H1 (cell line): ENCODE measurements around the gene MPEG1. TPM values are rescaled to one million over a fixed set of nuclear protein-coding genes. Genes with fewer than 3 reads are reported as not detected.

Experiments used
- CTCF ChIA-PET: fragments of 300-600 bp; sonication (Branson Sonifier 250); formaldehyde crosslinking; loops from one replicate; lab custom pipeline; 2021; ENCODE audit not compliant: partially characterized antibody; lab: Charles Lee
- POLR2A ChIA-PET: fragments of 300-600 bp; sonication (Branson Sonifier 250); formaldehyde crosslinking; loops from one replicate; lab custom pipeline; 2021; ENCODE audit warnings: inconsistent platforms; ENCODE audit not compliant: partially characterized antibody; lab: Charles Lee
- DNase-seq, 2 experiments: peaks; one replicate each; pipeline versions ENCODE4 v3.0.0 to v3.0.0-alpha.2; 2010 to 2022; ENCODE audit warnings: low spot score in 2 of 2, low read depth in 1 of 2, mixed read lengths in 1 of 2
- FAIRE-seq: peaks from 2 replicates; lab custom pipeline; 2011; peaks lifted over from hg19 to GRCh38; lab: Jason Lieb, UNC
- H2AFZ ChIP-seq: 2 replicates; pipeline ENCODE4 v1.8.1; 2012; ENCODE audit warnings: low read length, inconsistent platforms
- H2AK5ac ChIP-seq: 2 replicates; pipeline ENCODE4 v1.6.1; 2013; ENCODE audit warnings: low read depth, low read length
- H2BK120ac ChIP-seq: replicated peaks from 2 replicates; pipeline ENCODE3; 2013; ENCODE audit warnings: low read depth, low read length, inconsistent platforms
- H2BK12ac ChIP-seq: 2 replicates; pipeline ENCODE4 v1.6.1; 2013; ENCODE audit warnings: low read depth, low read length
- H2BK15ac ChIP-seq: 2 replicates; pipeline ENCODE4 v1.6.1; 2013; ENCODE audit warnings: low read length
- H2BK20ac ChIP-seq: 2 replicates; pipeline ENCODE4 v1.6.1; 2013; ENCODE audit warnings: low read length
- H2BK5ac ChIP-seq: 2 replicates; pipeline ENCODE4 v1.6.1; 2013; ENCODE audit warnings: low read depth, low read length
- H3K14ac ChIP-seq: 2 replicates; pipeline ENCODE4 v1.6.1; 2013; ENCODE audit warnings: inconsistent platforms; ENCODE audit not compliant: insufficient read length
- H3K18ac ChIP-seq: 2 replicates; pipeline ENCODE4 v1.6.1; 2013; ENCODE audit warnings: low read length; ENCODE audit errors: extremely low read depth
- H3K23ac ChIP-seq: 2 replicates; pipeline ENCODE4 v1.6.1; 2013; ENCODE audit warnings: inconsistent platforms; ENCODE audit not compliant: insufficient read length
- H3K23me2 ChIP-seq: 2 replicates; pipeline ENCODE4 v1.6.1; 2013; ENCODE audit warnings: low read depth, low read length
- H3K27ac ChIP-seq: 2 replicates; pipeline ENCODE4 v1.6.1; 2011; ENCODE audit warnings: low read depth, low read length, inconsistent platforms
- H3K27me3 ChIP-seq, 4 experiments: replicated peaks in 1 of 4; 1 replicate in 1 of 4; 2 replicates in 3 of 4; pipeline versions ENCODE4 v1.6.1 to v1.8.1; 2011 to 2013; ENCODE audit warnings: low read length in 3 of 4, mild to moderate bottlenecking in 3 of 4, inconsistent platforms in 2 of 4, mixed read lengths in 2 of 4, moderate library complexity in 1 of 4; ENCODE audit not compliant: control insufficient read depth in 3 of 4, insufficient read depth in 3 of 4; ENCODE audit errors: extremely low read depth in 1 of 4
- H3K36me3 ChIP-seq, 4 experiments: 2 replicates each; pipeline versions ENCODE4 v1.6.1 to v1.8.1; 2011 to 2013; ENCODE audit warnings: mild to moderate bottlenecking in 4 of 4, low read length in 3 of 4, moderate library complexity in 2 of 4, control low read depth in 1 of 4, inconsistent platforms in 1 of 4; ENCODE audit not compliant: insufficient read depth in 4 of 4, control insufficient read depth in 2 of 4
- H3K4ac ChIP-seq: replicated peaks from 2 replicates; pipeline ENCODE3; 2013; ENCODE audit warnings: low read length, low read depth, mixed read lengths, inconsistent platforms; ENCODE audit not compliant: insufficient read length
- H3K4me1 ChIP-seq, 4 experiments: replicated peaks in 1 of 4; 1 replicate in 1 of 4; 2 replicates in 3 of 4; pipeline versions ENCODE4 v1.6.1 to v1.8.1; 2011 to 2013; ENCODE audit warnings: low read length in 3 of 4, inconsistent platforms in 2 of 4, mixed read lengths in 1 of 4; ENCODE audit not compliant: insufficient read depth in 4 of 4, control insufficient read depth in 3 of 4
- H3K4me2 ChIP-seq, 2 experiments: 2 replicates each; pipeline versions ENCODE4 v1.6.1 to v1.8.1; 2011 to 2013; ENCODE audit warnings: low read depth in 2 of 2, low read length in 2 of 2, control low read depth in 1 of 2, inconsistent platforms in 1 of 2, mild to moderate bottlenecking in 1 of 2; ENCODE audit not compliant: insufficient read depth in 1 of 2
- H3K4me3 ChIP-seq, 4 experiments: fragments of 200-600, 300-600 bp in 1 of 4; sonication (generic), shearing (Covaris generic), sonication (Bioruptor Twin) in 1 of 4; 2 replicates each; pipeline versions ENCODE4 v1.5.1 to v1.8.1; 2011 to 2016; ENCODE audit warnings: low read length in 4 of 4, low read depth in 3 of 4, control low read depth in 2 of 4, inconsistent platforms in 2 of 4, mild to moderate bottlenecking in 2 of 4, mixed read lengths in 1 of 4, moderate library complexity in 1 of 4; ENCODE audit not compliant: insufficient read depth in 2 of 4; ENCODE audit errors: extremely low read depth in 1 of 4
- H3K56ac ChIP-seq: replicated peaks from 2 replicates; pipeline ENCODE3; 2013; ENCODE audit warnings: low read depth, mild to moderate bottlenecking, mixed read lengths, low read length, inconsistent platforms; ENCODE audit not compliant: insufficient read length
- H3K79me1 ChIP-seq: 2 replicates; pipeline ENCODE4 v1.6.1; 2013; ENCODE audit warnings: low read depth, low read length, control low read depth
- H3K79me2 ChIP-seq, 2 experiments: 2 replicates each; pipeline versions ENCODE4 v1.6.1 to v1.8.1; 2012 to 2013; ENCODE audit warnings: low read length in 2 of 2, mild to moderate bottlenecking in 2 of 2, inconsistent platforms in 1 of 2; ENCODE audit not compliant: insufficient read depth in 2 of 2, control insufficient read depth in 1 of 2
- H3K9ac ChIP-seq, 4 experiments: replicated peaks in 1 of 4; 1 replicate in 1 of 4; 2 replicates in 3 of 4; pipeline versions ENCODE4 v1.6.1 to v1.8.1; 2011 to 2013; ENCODE audit warnings: low read depth in 3 of 4, low read length in 3 of 4, control low read depth in 2 of 4, mild to moderate bottlenecking in 2 of 4, moderate library complexity in 2 of 4, inconsistent platforms in 1 of 4; ENCODE audit errors: extremely low read depth in 1 of 4
- H3K9me3 ChIP-seq, 2 experiments: 2 replicates each; pipeline versions ENCODE4 v1.6.1 to v1.8.1; 2012 to 2013; ENCODE audit warnings: mild to moderate bottlenecking in 2 of 2, moderate library complexity in 2 of 2, control low read depth in 1 of 2, inconsistent platforms in 1 of 2, low read depth in 1 of 2, low read length in 1 of 2, mixed read lengths in 1 of 2; ENCODE audit not compliant: insufficient read depth in 2 of 2
- H4K20me1 ChIP-seq, 2 experiments: replicated peaks in 1 of 2; 2 replicates each; pipeline versions ENCODE3 to v1.8.1; 2011 to 2013; ENCODE audit warnings: inconsistent platforms in 2 of 2, low read length in 2 of 2, mild to moderate bottlenecking in 1 of 2; ENCODE audit not compliant: insufficient read depth in 2 of 2, control insufficient read depth in 1 of 2
- H4K5ac ChIP-seq: 2 replicates; pipeline ENCODE4 v1.6.1; 2013; ENCODE audit warnings: low read length, low read depth, mixed read lengths, inconsistent platforms; ENCODE audit not compliant: insufficient read length
- H4K8ac ChIP-seq: 2 replicates; pipeline ENCODE4 v1.8.0; 2013; ENCODE audit warnings: mild to moderate bottlenecking, moderate library complexity, low read length, inconsistent platforms; ENCODE audit not compliant: insufficient read depth; ENCODE audit errors: extremely low read depth
- H4K91ac ChIP-seq: replicated peaks from 2 replicates; pipeline ENCODE3; 2013; ENCODE audit warnings: low read length, mixed read lengths, inconsistent platforms; ENCODE audit not compliant: insufficient read length
- BRCA1 ChIP-seq: IDR thresholded peaks from 2 replicates; pipeline ENCODE4 v1.6.1; 2012; ENCODE audit warnings: low read depth, low read length, improper control_type of control experiment
- CBX5 ChIP-seq: fragments of 300-800, 300-1000 bp; sonication (generic); IDR thresholded peaks from 2 replicates; pipeline ENCODE4 v1.7.1; 2016; ENCODE audit warnings: antibody characterized with exemption, low read length, low read depth
- CREB1 ChIP-seq: IDR thresholded peaks from 2 replicates; pipeline ENCODE4 v1.6.1; 2012; ENCODE audit warnings: inconsistent platforms
- CTCF ChIP-seq, 3 experiments: IDR thresholded peaks; 1 replicate in 2 of 3; 2 replicates in 1 of 3; pipeline versions ENCODE4 v1.5.1 to v1.6.1; 2011; ENCODE audit warnings: low read length in 3 of 3, mild to moderate bottlenecking in 3 of 3, inconsistent platforms in 2 of 3, low read depth in 1 of 3, moderate library complexity in 1 of 3; ENCODE audit not compliant: insufficient read depth in 1 of 3; ENCODE audit errors: control extremely low read depth in 1 of 3
- MAX ChIP-seq: IDR thresholded peaks from 2 replicates; pipeline ENCODE4 v1.6.1; 2012; ENCODE audit warnings: inconsistent platforms
- NRF1 ChIP-seq: IDR thresholded peaks from 2 replicates; pipeline ENCODE4 v1.6.1; 2011; ENCODE audit warnings: mild to moderate bottlenecking, low read depth, low read length, improper control_type of control experiment
- POLR2A ChIP-seq, 2 experiments: IDR thresholded peaks; 1 replicate in 1 of 2; 2 replicates in 1 of 2; pipeline ENCODE4 v1.6.1; 2011; ENCODE audit warnings: low read depth in 2 of 2, low read length in 2 of 2, mild to moderate bottlenecking in 2 of 2; ENCODE audit errors: control extremely low read depth in 1 of 2
- RFX5 ChIP-seq: IDR thresholded peaks from 2 replicates; pipeline ENCODE4 v1.6.1; 2011; ENCODE audit warnings: low read depth, low read length, improper control_type of control experiment, borderline replicate concordance
- RNF2 ChIP-seq: fragments of 200-900, 300-1000 bp; sonication (generic); IDR thresholded peaks from 2 replicates; pipeline ENCODE4 v1.7.1; 2016; ENCODE audit warnings: borderline replicate concordance, low read depth, mild to moderate bottlenecking, antibody characterized with exemption, low read length; ENCODE audit not compliant: poor library complexity, severe bottlenecking; ENCODE audit errors: missing control alignments
- TAF1 ChIP-seq: IDR thresholded peaks from 2 replicates; pipeline ENCODE4 v1.6.1; 2011; ENCODE audit warnings: mild to moderate bottlenecking, low read depth, low read length
- ZNF274 ChIP-seq: IDR thresholded peaks from 2 replicates; pipeline ENCODE4 v1.7.0; 2012; ENCODE audit warnings: low read length, borderline replicate concordance; ENCODE audit errors: extremely low read depth
- WGBS, 2 experiments: shearing (Covaris generic) in 1 of 2; methylation state at CpG; one replicate each; pipeline versions ENCODE4 v1.1.6 to v1.1.7; 2013 to 2015; ENCODE audit warnings: low lambda C conversion rate in 2 of 2, mixed read lengths in 2 of 2, inconsistent platforms in 1 of 2, low coverage in 1 of 2, missing lambda C conversion rate in 1 of 2; ENCODE audit not compliant: insufficient replicate concordance in 2 of 2, insufficient coverage in 1 of 2, insufficient read length in 1 of 2; ENCODE audit errors: extremely low coverage in 1 of 2, missing lambda C conversion rate in 1 of 2; 5-methylcytosine and 5-hydroxymethylcytosine counted together
- polyA plus RNA-seq, 7 experiments: library from polyadenylated mRNA; depleted of rRNA in 3 of 7; stranded (reverse) in 5 of 7; unstranded in 2 of 7; fragments of >200 nt in 5 of 7; fragments of 200-250 nt in 2 of 7; gene quantifications; 1 replicate in 5 of 7; 2 replicates in 1 of 7; 4 replicates in 1 of 7; pipeline versions ENCODE4 v1.2.1 to v1.2.3, GENCODE V29; 2011 to 2013; ENCODE audit warnings: missing spikeins in 2 of 7, mixed read lengths in 2 of 7
- total RNA-seq: library from RNA; stranded (reverse); fragmentation: NEBNext Ultra II Directional; extraction: Animal tissue kit (Norgen Biotek cat#: 25700); gene quantifications from 2 replicates; pipeline ENCODE4 v1.2.1, GENCODE V29; 2021

MPEG1 gene
- total and polyA plus RNA-seq, 2 of the 8 experiments (the other 6 are each of a cell fraction or from before 2014, with no cell fraction given) = not detected

DNA sequence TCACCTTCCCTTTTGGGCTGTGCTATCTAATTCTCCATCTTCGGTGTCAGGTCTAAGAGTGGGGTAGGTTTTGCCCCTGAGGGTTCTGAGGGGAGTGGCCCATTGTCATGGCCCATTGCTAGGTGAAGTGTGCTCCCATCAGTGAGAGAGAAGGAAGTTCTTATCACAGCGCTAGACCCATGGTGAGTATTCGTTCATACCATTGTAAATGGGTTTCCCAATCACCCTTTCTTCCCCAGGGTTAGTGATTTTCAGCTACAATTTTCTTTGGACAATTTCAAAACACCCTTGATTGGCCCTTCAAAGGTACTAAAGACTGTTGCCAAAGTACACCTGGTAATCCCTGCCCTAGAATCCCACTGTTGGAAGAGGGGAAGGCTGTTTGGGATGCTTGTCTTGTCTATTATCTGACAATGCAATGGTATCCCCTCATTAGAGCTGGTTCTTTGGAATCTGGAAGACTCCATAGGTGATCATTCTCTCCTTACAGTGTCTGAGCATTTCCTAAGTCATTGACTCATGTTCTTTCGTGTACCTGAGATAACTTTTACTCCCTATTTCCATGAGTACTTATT, 20.2 kb downstream of the MPEG1 start:
- Histone ChIP-seq H3K36me3 (peaks cover 4 to 61% (median 48%) of the 10 kb centered on the region in 4 experiments; a peak in 7 of 8 replicates), H3K4me1 (no peaks in the 10 kb centered on the region), H3K9me3 (peaks cover 4 to 10% of the 10 kb centered on the region in 2 experiments; a peak in 3 of 4 replicates), H2AK5ac (no peak overlapping the region), H2BK20ac (no peak overlapping the region), H3K4me2 (no peak overlapping the region), H3K14ac (no peak overlapping the region), H4K20me1 (peaks cover 0 to 2% of the 10 kb centered on the region in 2 experiments), H3K9ac (no peak overlapping the region), H4K5ac (no peak overlapping the region), H3K23me2 (no peaks in the 10 kb centered on the region), H2BK15ac (no peak overlapping the region), H3K27ac (no peak overlapping the region), H3K4ac (no peak overlapping the region), H3K79me2 (no peaks in the 10 kb centered on the region), H4K8ac (no peak overlapping the region), H3K23ac (no peak overlapping the region), H3K27me3 (no peaks in the 10 kb centered on the region), H2BK5ac (no peak overlapping the region), H2BK120ac (no peak overlapping the region), H3K79me1 (no peaks in the 10 kb centered on the region), H2AFZ (no peak overlapping the region), H3K18ac (no peak overlapping the region), H2BK12ac (no peak overlapping the region), H3K4me3 (no peak overlapping the region), H4K91ac (no peak overlapping the region), H3K56ac (no peak overlapping the region)
- ChIA-PET POLR2A (interaction anchor here (0.6 to 1.1 kb wide), 2 partner anchors 11 to 18 kb away, joined by 3 to 4 read pairs; no protein-coding TSS in a partner anchor), CTCF (interaction anchor here (0.8 to 5.1 kb wide), 6 partner anchors 8 to 237 kb away, joined by 3 to 19 read pairs (median 8); partner anchors contain the start of gene DTX4)
- DNase-seq (no peak), FAIRE-seq (no peak)
- WGBS, 2 experiments = 90% methylated on average over 4 of the region's 4 CpGs; no CpG with 5 or more reads in 1 of the 2 experiments
- TF ChIP-seq RNF2 (no peak), MAX (no peak), ZNF274 (no peak), CTCF (IDR thresholded peaks at IDR 0.05; ENCODE audit: control extremely low read depth in 1 of 3, insufficient read depth in 1 of 3, low read depth in 1 of 3, low read length in 3 of 3) (no peak), NRF1 (no peak), RFX5 (no peak), POLR2A (IDR thresholded peaks at IDR 0.05; ENCODE audit: control extremely low read depth in 1 of 2, low read depth in 2 of 2, low read length in 2 of 2) (no peak), BRCA1 (no peak), CBX5 (no peak), TAF1 (no peak), CREB1 (no peak)
